Endothelial cell of umbilical vein (primary cell): ENCODE results near the gene DCAF17. TPM values are rescaled to one million over a fixed set of nuclear protein-coding genes. Genes with fewer than 3 reads are reported as not detected.

ENCODE experiments used
- BruUV-seq: library from RNA; stranded (reverse); fragments of 400-500 nt; replicated peaks from 2 replicates; lab custom pipeline; 2021; lab: Mats Ljungman, UMichigan
- CTCF ChIA-PET: fragments of 300-600, 350-600 bp; sonication (Branson Sonifier 250); formaldehyde crosslinking; loops from one replicate; lab custom pipeline; 2021; ENCODE audit warnings: antibody characterized with exemption, inconsistent platforms; lab: Charles Lee
- POLR2A ChIA-PET: fragments of 300-600, 350-600 bp; sonication (Branson Sonifier 250); formaldehyde crosslinking; loops from one replicate; lab custom pipeline; 2021; ENCODE audit warnings: antibody characterized with exemption, inconsistent platforms; lab: Charles Lee
- DNase-seq: peaks from one replicate; pipeline ENCODE4 v3.0.0-alpha.2; 2011; ENCODE audit warnings: low read depth, low spot score
- FAIRE-seq: peaks from 2 replicates; lab custom pipeline; 2011; peaks lifted over from hg19 to GRCh38; lab: Jason Lieb, UNC
- H2AFZ ChIP-seq: 2 replicates; pipeline ENCODE4 v1.6.0; 2012; ENCODE audit warnings: low read depth, low read length, control low read depth, inconsistent platforms
- H3K27ac ChIP-seq: 2 replicates; pipeline ENCODE4 v1.5.1; 2011; ENCODE audit warnings: low read depth, mild to moderate bottlenecking, control low read depth, low read length, moderate library complexity; ENCODE audit not compliant: insufficient read depth
- H3K27me3 ChIP-seq, 2 experiments: 2 replicates each; pipeline versions ENCODE4 v1.6.0 to v1.6.1; 2011; ENCODE audit warnings: low read length in 2 of 2, mixed read lengths in 1 of 2; ENCODE audit not compliant: control insufficient read depth in 2 of 2, insufficient read depth in 2 of 2
- H3K36me3 ChIP-seq, 2 experiments: 2 replicates in 1 of 2; 3 replicates in 1 of 2; pipeline ENCODE4 v1.5.1; 2011; ENCODE audit warnings: low read length in 2 of 2, mild to moderate bottlenecking in 1 of 2, moderate library complexity in 1 of 2; ENCODE audit not compliant: control insufficient read depth in 2 of 2, insufficient read depth in 2 of 2; ENCODE audit errors: extremely low read depth in 1 of 2
- H3K4me1 ChIP-seq: 3 replicates; pipeline ENCODE4 v1.5.1; 2011; ENCODE audit warnings: mild to moderate bottlenecking, low read length; ENCODE audit not compliant: control insufficient read depth, insufficient read depth; ENCODE audit errors: extremely low read depth
- H3K4me2 ChIP-seq: 2 replicates; pipeline ENCODE4 v1.6.1; 2011; ENCODE audit warnings: low read length, control low read depth, mixed read lengths; ENCODE audit not compliant: insufficient read depth
- H3K4me3 ChIP-seq, 3 experiments: fragments of 200-600 bp in 1 of 3; sonication (generic), shearing (Covaris generic) in 1 of 3; replicated peaks in 1 of 3; 2 replicates each; pipeline ENCODE4 v1.5.1; 2011 to 2016; ENCODE audit warnings: control low read depth in 3 of 3, low read length in 3 of 3, mild to moderate bottlenecking in 2 of 3, inconsistent platforms in 1 of 3, low read depth in 1 of 3, moderate library complexity in 1 of 3; ENCODE audit not compliant: insufficient read depth in 1 of 3
- H3K79me2 ChIP-seq: 2 replicates; pipeline ENCODE4 v1.6.0; 2012; ENCODE audit warnings: low read length, inconsistent platforms; ENCODE audit not compliant: control insufficient read depth, insufficient read depth
- H3K9ac ChIP-seq: replicated peaks from 2 replicates; pipeline ENCODE3; 2011; ENCODE audit warnings: low read length, control low read depth; ENCODE audit not compliant: insufficient read depth; ENCODE audit errors: extremely low read depth
- H3K9me1 ChIP-seq: replicated peaks from 3 replicates; pipeline ENCODE4 v1.6.0; 2011; ENCODE audit warnings: mild to moderate bottlenecking, low read length; ENCODE audit not compliant: control insufficient read depth, insufficient read depth; ENCODE audit errors: extremely low read depth
- H3K9me3 ChIP-seq: replicated peaks from 2 replicates; pipeline ENCODE4 v1.5.1; 2012; ENCODE audit warnings: low read length, inconsistent platforms; ENCODE audit not compliant: control insufficient read depth, insufficient read depth
- H4K20me1 ChIP-seq: replicated peaks from 2 replicates; pipeline ENCODE3; 2011; ENCODE audit warnings: mild to moderate bottlenecking, low read length; ENCODE audit not compliant: control insufficient read depth, insufficient read depth; ENCODE audit errors: extremely low read depth
- CTCF ChIP-seq, 2 donors: IDR thresholded peaks; 1 replicate in 1 of 2; 2 replicates in 1 of 2; pipeline ENCODE4 v1.5.1; 2011; ENCODE audit warnings: low read length in 2 of 2, mild to moderate bottlenecking in 2 of 2, moderate library complexity in 2 of 2, control low read depth in 1 of 2, inconsistent platforms in 1 of 2, low read depth in 1 of 2; ENCODE audit not compliant: insufficient read depth in 1 of 2; ENCODE audit errors: extremely low read depth in 1 of 2
- EZH2 ChIP-seq: IDR thresholded peaks from 2 replicates; pipeline ENCODE4 v1.6.1; 2012; ENCODE audit warnings: borderline replicate concordance, low read depth, mild to moderate bottlenecking, moderate library complexity, low read length, inconsistent platforms; ENCODE audit not compliant: severe bottlenecking
- FOS ChIP-seq: IDR thresholded peaks from 2 replicates; pipeline ENCODE4 v1.6.1; 2011; ENCODE audit warnings: mild to moderate bottlenecking, low read length, moderate library complexity, borderline replicate concordance; ENCODE audit not compliant: insufficient read depth
- GATA2 ChIP-seq: IDR thresholded peaks from 2 replicates; pipeline ENCODE4 v1.7.0; 2011; ENCODE audit warnings: low read depth, mild to moderate bottlenecking, moderate library complexity, mixed read lengths, low read length; ENCODE audit not compliant: insufficient read length, insufficient read depth
- JUN ChIP-seq: IDR thresholded peaks from 2 replicates; pipeline ENCODE4 v1.6.1; 2011; ENCODE audit warnings: borderline replicate concordance, low read depth; ENCODE audit not compliant: insufficient read length, insufficient read depth
- MYC ChIP-seq: IDR thresholded peaks from one replicate; pipeline ENCODE4 v1.6.1; 2011; ENCODE audit warnings: mild to moderate bottlenecking, low read depth, low read length
- POLR2A ChIP-seq: IDR thresholded peaks from 2 replicates; pipeline ENCODE4 v1.6.1; 2012; ENCODE audit warnings: low read depth, mild to moderate bottlenecking, control low read depth, low read length
- POLR2AphosphoS5 ChIP-seq: IDR thresholded peaks from 2 replicates; pipeline ENCODE4 v1.6.1; 2012; ENCODE audit warnings: low read depth, mild to moderate bottlenecking, control low read depth, low read length, moderate library complexity; ENCODE audit not compliant: insufficient read depth
- dilution Hi-C: fragments of 300-500 bp; cut with MboI; formaldehyde crosslinking; loops from one replicate; pipeline ENCODE4 v1.15.0; 2019; ENCODE audit warnings: low sequenced_read_pairs; ENCODE audit not compliant: extremely low pct_ligation_motif_present
- intact Hi-C: fragments of 100-400 bp; cut with micrococcal nuclease; formaldehyde crosslinking; loops from one replicate; pipeline ENCODE4 v1.10.0; 2022
- polyA plus RNA-seq, 4 experiments: library from polyadenylated mRNA; depleted of rRNA in 3 of 4; stranded (reverse) in 3 of 4; unstranded in 1 of 4; fragments of >200 nt; gene quantifications; 2 replicates each; pipeline versions ENCODE4 v1.2.1 to v1.2.3, GENCODE V29; 2011 to 2012; ENCODE audit warnings: missing spikeins in 1 of 4
- total RNA-seq: library from RNA; stranded (reverse); gene quantifications from 2 replicates; pipeline ENCODE4 v1.2.3, GENCODE V29; 2021
- TF ChIP-seq, protein P1 (sequence below): IDR thresholded peaks from 2 replicates; pipeline ENCODE4 v1.6.1; 2011; ENCODE audit not compliant: insufficient read depth, insufficient read length

DCAF17 gene
- total and polyA plus RNA-seq, 2 donors (not counting 3 experiments of a cell fraction or from before 2014, with no cell fraction given): 4.6 to 14.9 TPM

- peaks cover 21% of the 10 kb centered on the region for H3K4me1 ChIP-seq
- peaks cover 1% of the 10 kb centered on the region for H3K9me3 ChIP-seq
- ChIA-PET CTCF (no interaction called here), POLR2A (no interaction called here)
- dilution Hi-C loops (no loop called here), intact Hi-C loops (no loop called here)
- H3K27me3 ChIP-seq: no peaks in the 10 kb centered on the region
- no peak overlapping the region for H3K9ac ChIP-seq
- BruUV-seq: no TSS peak
- H3K27ac ChIP-seq: no peak overlapping the region
- H3K4me3 ChIP-seq: no peak overlapping the region
- no peak overlapping the region for H3K4me2 ChIP-seq
- no peaks in the 10 kb centered on the region for H3K36me3 ChIP-seq
- H4K20me1 ChIP-seq: no peaks in the 10 kb centered on the region
- no peak for FAIRE-seq
- DNase-seq: no peak
- no peak for TF ChIP-seq GATA2
- TF ChIP-seq FOS: no peak
- TF ChIP-seq POLR2AphosphoS5: no peak
- TF ChIP-seq MYC: no peak
- TF ChIP-seq EZH2: no peak
- TF ChIP-seq CTCF (IDR thresholded peaks at IDR 0.05; ENCODE audit: extremely low read depth in 1 of 2, insufficient read depth in 1 of 2, low read depth in 1 of 2, low read length in 2 of 2): no peak
- TF ChIP-seq, protein P1, sequence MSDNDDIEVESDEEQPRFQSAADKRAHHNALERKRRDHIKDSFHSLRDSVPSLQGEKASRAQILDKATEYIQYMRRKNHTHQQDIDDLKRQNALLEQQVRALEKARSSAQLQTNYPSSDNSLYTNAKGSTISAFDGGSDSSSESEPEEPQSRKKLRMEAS: no peak
- no peak for TF ChIP-seq JUN
- no peak for TF ChIP-seq POLR2A
- H2AFZ ChIP-seq: no peak overlapping the region
- H3K79me2 ChIP-seq: peaks cover 12% of the 10 kb centered on the region
- no peaks in the 10 kb centered on the region for H3K9me1 ChIP-seq
These were observed 34.7 kb upstream of the DCAF17 start for GRCh38 chr2:171399292-171399691.
